ENCODE measurements around the gene DPF3. TPM values are rescaled to one million over a fixed set of nuclear protein-coding genes. Genes with fewer than 3 reads are reported as not detected.

DPF3 gene
- total and polyA plus RNA-seq, 7 experiments from 2014 or later, result 0.07 to 5.5 (median 0.57) TPM; not detected in 1

DNA sequence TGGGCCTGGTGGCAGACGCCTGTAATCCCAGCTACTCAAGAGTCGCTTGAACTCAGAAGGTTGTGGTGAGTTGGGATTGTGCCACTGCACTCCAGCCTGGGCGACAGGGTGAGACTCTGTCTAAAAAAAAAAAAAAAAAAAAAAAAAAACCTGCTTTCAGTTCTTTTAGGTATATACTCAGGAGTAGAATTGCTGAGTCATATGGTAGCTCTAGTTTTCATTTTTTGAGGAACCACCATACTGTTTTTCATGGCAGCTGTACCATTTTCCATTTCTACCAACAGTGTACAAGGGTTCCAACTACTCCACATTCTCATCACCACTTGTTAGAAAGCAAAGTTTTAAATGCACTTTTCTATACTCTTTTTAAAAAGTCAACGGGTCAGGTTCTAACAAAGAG is 119.8 kb downstream of the DPF3 start:
- CTCF ChIA-PET, result no interaction called here
- Mint-ChIP-seq H3K36me3 (peaks cover 0 to 15% (median 0%) of the 10 kb centered on the region in 5 donors), H3K9me3 (peaks cover 0 to 10% (median 3%) of the 10 kb centered on the region in 11 donors), H3K4me1 (peaks cover 0 to 10% (median 8%) of the 10 kb centered on the region in 7 donors), H3K27me3 (peaks cover 0 to 9% (median 0%) of the 10 kb centered on the region in 5 donors), H3K27ac (no peak overlapping the region), H3K4me3 (no peak overlapping the region)
- H3K36me3 ChIP-seq (ENCODE audit: control insufficient read depth in 2 of 3, insufficient read depth in 3 of 3, low read length in 3 of 3), result no peaks in the 10 kb centered on the region
- no peaks in the 10 kb centered on the region for H3K4me1 ChIP-seq (ENCODE audit: control insufficient read depth in 2 of 2, insufficient read depth in 2 of 2, low read length in 2 of 2)
- no peak for DNase-seq
- H3K27ac ChIP-seq (ENCODE audit: low read depth, low read length), result no peak overlapping the region
- intact Hi-C loops (cut with micrococcal nuclease), result no loop called here
- POLR2A ChIA-PET, result no interaction called here
- no peaks in the 10 kb centered on the region for H3K27me3 ChIP-seq (ENCODE audit: control insufficient read depth in 2 of 2, insufficient read depth in 2 of 2, low read length in 2 of 2)
- peaks cover 0 to 5% (median 0%) of the 10 kb centered on the region in 3 experiments for H3K9me3 ChIP-seq (ENCODE audit: control insufficient read depth in 2 of 3, low read length in 3 of 3)
- ATAC-seq, result no peak
- no peak overlapping the region for H3K4me3 ChIP-seq (ENCODE audit: low read length)

DNA sequence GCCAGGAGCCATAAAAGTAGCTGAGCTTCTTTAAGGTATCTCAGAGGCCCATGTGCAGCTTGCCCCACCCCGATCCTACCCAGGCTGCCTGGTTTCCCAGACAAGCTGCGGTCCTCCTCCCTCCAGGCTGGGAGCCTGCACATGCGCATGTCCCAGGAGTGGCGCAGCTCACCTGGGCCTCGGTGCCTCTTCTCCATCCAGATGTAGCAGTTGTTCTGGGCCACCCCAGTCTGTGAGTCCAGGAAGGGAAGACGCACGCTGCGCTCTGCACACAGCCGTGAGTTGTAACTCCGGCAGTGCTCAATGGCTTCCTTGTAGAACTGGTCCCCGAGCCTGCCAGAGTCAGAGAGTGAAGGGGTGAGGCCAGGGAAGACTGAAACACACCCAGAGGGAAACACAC is 122.3 kb downstream of the DPF3 start:
- Histone ChIP-seq H3K36me3 (ENCODE audit: control insufficient read depth in 2 of 3, insufficient read depth in 3 of 3, low read length in 3 of 3) (no peaks in the 10 kb centered on the region), H3K27ac (ENCODE audit: low read depth, low read length) (no peak overlapping the region), H3K4me1 (ENCODE audit: control insufficient read depth in 2 of 2, insufficient read depth in 2 of 2, low read length in 2 of 2) (no peaks in the 10 kb centered on the region), H3K4me3 (ENCODE audit: low read length) (no peak overlapping the region), H3K9me3 (ENCODE audit: control insufficient read depth in 2 of 3, low read length in 3 of 3) (peaks cover 0 to 4% (median 0%) of the 10 kb centered on the region in 3 experiments), H3K27me3 (ENCODE audit: control insufficient read depth in 2 of 2, insufficient read depth in 2 of 2, low read length in 2 of 2) (no peaks in the 10 kb centered on the region)
- ATAC-seq (no peak), DNase-seq (no peak)
- Mint-ChIP-seq H3K27me3 (peaks cover 0 to 9% (median 0%) of the 10 kb centered on the region in 5 donors), H3K4me3 (no peak overlapping the region), H3K27ac (no peak overlapping the region), H3K9me3 (peaks cover 0 to 23% (median 14%) of the 10 kb centered on the region in 11 donors), H3K4me1 (peaks cover 0 to 2% (median under 1%) of the 10 kb centered on the region in 7 donors), H3K36me3 (peaks cover 0 to 15% (median 7%) of the 10 kb centered on the region in 5 donors)
- ChIA-PET CTCF (no interaction called here), POLR2A (no interaction called here)
- intact Hi-C loops (cut with micrococcal nuclease), result no loop called here

DNA sequence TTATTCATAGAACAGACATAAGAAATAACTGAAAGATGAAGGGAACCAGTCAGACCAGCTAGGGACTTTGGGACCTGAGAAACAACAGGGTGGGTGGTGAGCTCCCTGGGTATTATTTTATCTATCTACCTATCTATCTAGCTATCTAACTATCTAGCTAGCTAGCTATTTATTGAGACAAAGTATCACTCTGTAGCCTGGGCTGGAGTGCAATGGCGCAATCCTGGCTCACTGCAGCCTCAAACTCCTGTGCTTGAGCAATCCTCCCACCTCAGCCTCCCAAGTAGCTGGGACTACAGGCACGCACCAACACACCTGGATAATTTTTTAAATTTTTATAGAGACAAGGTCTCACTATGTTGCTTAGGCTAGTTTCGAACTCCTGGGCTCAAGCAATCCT is 127.6 kb downstream of the DPF3 start:
- H3K4me1 ChIP-seq (ENCODE audit: control insufficient read depth in 2 of 2, insufficient read depth in 2 of 2, low read length in 2 of 2), result no peaks in the 10 kb centered on the region
- H3K27me3 Mint-ChIP-seq, result peaks cover 0 to 6% (median 0%) of the 10 kb centered on the region in 5 donors
- POLR2A ChIA-PET, result interaction anchor here (0.7 kb wide), 1 partner anchor 14 kb away, joined by 4 read pairs; no protein-coding TSS in a partner anchor
- H3K4me1 Mint-ChIP-seq, result no peaks in the 10 kb centered on the region
- H3K36me3 ChIP-seq (ENCODE audit: control insufficient read depth in 2 of 3, insufficient read depth in 3 of 3, low read length in 3 of 3), result no peaks in the 10 kb centered on the region
- CTCF ChIA-PET, result no interaction called here
- H3K4me3 Mint-ChIP-seq, result no peak overlapping the region
- H3K27ac Mint-ChIP-seq, result no peak overlapping the region
- peaks cover 0 to 38% (median 16%) of the 10 kb centered on the region in 11 donors for H3K9me3 Mint-ChIP-seq
- H3K27ac ChIP-seq (ENCODE audit: low read depth, low read length), result no peak overlapping the region
- H3K9me3 ChIP-seq (ENCODE audit: control insufficient read depth in 2 of 3, low read length in 3 of 3), result peaks cover 0 to 4% (median 0%) of the 10 kb centered on the region in 3 experiments
- DNase-seq (no peak), ATAC-seq (no peak)
- H3K36me3 Mint-ChIP-seq, result peaks cover 0 to 20% (median 7%) of the 10 kb centered on the region in 5 donors
- no peak overlapping the region for H3K4me3 ChIP-seq (ENCODE audit: low read length)
- intact Hi-C loops (cut with micrococcal nuclease), result no loop called here
- no peaks in the 10 kb centered on the region for H3K27me3 ChIP-seq (ENCODE audit: control insufficient read depth in 2 of 2, insufficient read depth in 2 of 2, low read length in 2 of 2)

DNA sequence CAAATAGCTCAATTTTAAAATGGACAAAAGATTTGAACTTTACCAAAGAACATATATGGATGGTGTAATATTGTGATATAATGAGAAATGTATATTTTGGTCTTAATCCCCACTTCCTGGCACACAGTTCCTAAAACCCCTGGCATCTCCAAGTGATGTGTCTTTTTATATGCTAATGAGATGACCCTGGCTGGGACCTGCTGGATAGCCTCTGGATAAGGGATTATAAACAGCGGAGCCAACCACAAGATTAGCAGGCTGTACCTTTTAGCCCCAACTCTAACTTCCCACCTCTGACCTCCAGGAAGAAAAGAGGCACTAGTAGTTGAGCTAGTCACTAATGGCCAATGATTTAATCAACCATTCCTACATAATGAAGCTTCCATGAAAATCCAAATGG is 130.0 kb downstream of the DPF3 start:
- no peak overlapping the region for H3K4me3 Mint-ChIP-seq
- CTCF ChIA-PET, result no interaction called here
- Histone ChIP-seq H3K36me3 (ENCODE audit: control insufficient read depth in 2 of 3, insufficient read depth in 3 of 3, low read length in 3 of 3) (no peaks in the 10 kb centered on the region), H3K27me3 (ENCODE audit: control insufficient read depth in 2 of 2, insufficient read depth in 2 of 2, low read length in 2 of 2) (no peaks in the 10 kb centered on the region), H3K4me3 (ENCODE audit: low read length) (no peak overlapping the region), H3K4me1 (ENCODE audit: control insufficient read depth in 2 of 2, insufficient read depth in 2 of 2, low read length in 2 of 2) (no peaks in the 10 kb centered on the region), H3K9me3 (ENCODE audit: control insufficient read depth in 2 of 3, low read length in 3 of 3) (peaks cover 0 to 11% (median 0%) of the 10 kb centered on the region in 3 experiments), H3K27ac (ENCODE audit: low read depth, low read length) (no peak overlapping the region)
- H3K27ac Mint-ChIP-seq, result no peak overlapping the region
- DNase-seq (no peak), ATAC-seq (no peak)
- H3K27me3 Mint-ChIP-seq, result peaks cover 0 to 6% (median 0%) of the 10 kb centered on the region in 5 donors
- H3K36me3 Mint-ChIP-seq, result peaks cover 5 to 26% (median 11%) of the 10 kb centered on the region in 5 donors
- intact Hi-C loops (cut with micrococcal nuclease), result no loop called here
- peaks cover 4 to 62% (median 25%) of the 10 kb centered on the region in 11 donors for H3K9me3 Mint-ChIP-seq
- H3K4me1 Mint-ChIP-seq, result no peaks in the 10 kb centered on the region
- POLR2A ChIA-PET, result no interaction called here

DNA sequence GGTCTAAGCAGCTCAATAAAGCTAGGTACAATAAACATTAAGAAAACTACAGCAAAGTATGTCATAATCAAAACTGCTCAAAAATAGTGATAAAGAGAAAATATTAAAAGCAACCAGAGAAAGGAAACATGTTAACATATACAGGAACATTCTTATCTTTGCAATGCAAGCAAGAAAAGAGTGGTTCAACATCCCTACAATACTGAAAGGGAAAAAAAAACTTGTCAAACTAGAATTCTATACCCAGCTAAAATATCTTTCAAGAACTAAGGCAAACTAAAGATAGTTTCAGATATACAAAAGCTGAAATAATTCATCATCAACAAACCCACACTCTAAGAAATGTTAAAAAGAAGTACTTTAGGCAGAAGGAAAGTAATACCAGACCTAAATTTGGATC is 134.2 kb downstream of the DPF3 start:
- no peak overlapping the region for H3K4me3 Mint-ChIP-seq
- no peak overlapping the region for H3K27ac Mint-ChIP-seq
- no peak overlapping the region for H3K4me3 ChIP-seq (ENCODE audit: low read length)
- H3K9me3 ChIP-seq (ENCODE audit: control insufficient read depth in 2 of 3, low read length in 3 of 3), result peaks cover 0 to 16% (median 0%) of the 10 kb centered on the region in 3 experiments
- no peak for ATAC-seq
- H3K27ac ChIP-seq (ENCODE audit: low read depth, low read length), result no peak overlapping the region
- peaks cover 0 to 25% (median 10%) of the 10 kb centered on the region in 5 donors for H3K36me3 Mint-ChIP-seq
- H3K27me3 ChIP-seq (ENCODE audit: control insufficient read depth in 2 of 2, insufficient read depth in 2 of 2, low read length in 2 of 2), result no peaks in the 10 kb centered on the region
- ChIA-PET CTCF (no interaction called here), POLR2A (no interaction called here)
- no peak for DNase-seq
- intact Hi-C loops (cut with micrococcal nuclease), result no loop called here
- H3K9me3 Mint-ChIP-seq, result peaks cover 10 to 65% (median 25%) of the 10 kb centered on the region in 11 donors
- no peaks in the 10 kb centered on the region for H3K36me3 ChIP-seq (ENCODE audit: control insufficient read depth in 2 of 3, insufficient read depth in 3 of 3, low read length in 3 of 3)
- no peaks in the 10 kb centered on the region for H3K4me1 ChIP-seq (ENCODE audit: control insufficient read depth in 2 of 2, insufficient read depth in 2 of 2, low read length in 2 of 2)
- H3K4me1 Mint-ChIP-seq, result no peaks in the 10 kb centered on the region
- H3K27me3 Mint-ChIP-seq, result peaks cover 6 to 12% (median 9%) of the 10 kb centered on the region in 5 donors

DNA sequence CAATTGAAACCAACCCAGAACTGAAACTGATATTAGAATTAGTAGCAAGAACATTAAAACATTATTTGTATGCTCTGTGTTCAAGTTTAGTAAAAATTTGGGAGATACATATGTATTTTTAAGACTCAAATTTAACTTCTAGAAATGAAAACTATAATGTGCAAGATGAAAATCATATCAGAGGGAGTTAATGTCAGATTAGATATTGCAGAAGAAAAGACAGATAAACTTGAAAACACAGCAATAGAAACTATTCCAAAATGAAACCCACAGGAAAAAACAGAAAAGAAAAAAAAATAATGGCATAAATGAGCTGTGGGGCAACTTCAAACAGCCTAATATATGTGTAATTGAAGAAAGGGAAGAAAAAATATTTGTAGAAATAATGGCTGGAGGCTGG is 134.9 kb downstream of the DPF3 start:
- H3K36me3 Mint-ChIP-seq, result peaks cover 0 to 22% (median 10%) of the 10 kb centered on the region in 5 donors

DNA sequence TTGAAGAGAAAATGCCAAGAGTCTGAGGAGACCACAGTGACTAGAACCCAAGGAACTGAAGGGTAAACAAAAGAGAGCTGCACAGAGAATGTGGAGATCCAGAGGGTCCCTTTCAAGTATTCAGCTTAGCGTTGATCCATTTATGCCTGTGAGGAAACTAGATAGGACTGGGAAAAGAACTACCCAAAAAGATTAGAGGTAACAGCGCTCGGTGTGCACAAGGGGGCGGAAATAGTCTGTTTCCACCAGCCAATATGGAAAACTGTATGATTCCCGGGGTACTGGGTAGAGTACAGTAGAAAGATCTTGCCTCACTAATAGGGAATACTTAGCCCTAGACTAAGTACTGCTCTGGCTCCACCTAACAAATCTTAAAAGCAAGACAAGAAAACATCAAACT is 135.5 kb downstream of the DPF3 start:
- peaks cover 6 to 12% (median 9%) of the 10 kb centered on the region in 5 donors for H3K27me3 Mint-ChIP-seq
- DNase-seq (no peak), ATAC-seq (no peak)
- ChIA-PET POLR2A (no interaction called here), CTCF (no interaction called here)
- no peak overlapping the region for H3K4me3 ChIP-seq (ENCODE audit: low read length)
- intact Hi-C loops (cut with micrococcal nuclease), result no loop called here
- H3K27me3 ChIP-seq (ENCODE audit: control insufficient read depth in 2 of 2, insufficient read depth in 2 of 2, low read length in 2 of 2), result no peaks in the 10 kb centered on the region
- H3K36me3 Mint-ChIP-seq, result peaks cover 0 to 21% (median 10%) of the 10 kb centered on the region in 5 donors
- no peaks in the 10 kb centered on the region for H3K4me1 Mint-ChIP-seq
- H3K27ac ChIP-seq (ENCODE audit: low read depth, low read length), result no peak overlapping the region
- H3K9me3 ChIP-seq (ENCODE audit: control insufficient read depth in 2 of 3, low read length in 3 of 3), result peaks cover 0 to 16% (median 0%) of the 10 kb centered on the region in 3 experiments
- peaks cover 10 to 65% (median 25%) of the 10 kb centered on the region in 11 donors for H3K9me3 Mint-ChIP-seq
- H3K4me1 ChIP-seq (ENCODE audit: control insufficient read depth in 2 of 2, insufficient read depth in 2 of 2, low read length in 2 of 2), result no peaks in the 10 kb centered on the region
- H3K4me3 Mint-ChIP-seq, result no peak overlapping the region
- H3K36me3 ChIP-seq (ENCODE audit: control insufficient read depth in 2 of 3, insufficient read depth in 3 of 3, low read length in 3 of 3), result no peaks in the 10 kb centered on the region
- no peak overlapping the region for H3K27ac Mint-ChIP-seq

More for the DNA sequence above, 134.9 kb downstream of the DPF3 start:
- Mint-ChIP-seq H3K4me1 (no peaks in the 10 kb centered on the region), H3K9me3 (peaks cover 10 to 65% (median 25%) of the 10 kb centered on the region in 11 donors), H3K4me3 (no peak overlapping the region), H3K27ac (no peak overlapping the region), H3K27me3 (peaks cover 6 to 12% (median 9%) of the 10 kb centered on the region in 5 donors)
- no peaks in the 10 kb centered on the region for H3K4me1 ChIP-seq (ENCODE audit: control insufficient read depth in 2 of 2, insufficient read depth in 2 of 2, low read length in 2 of 2)
- no peak overlapping the region for H3K4me3 ChIP-seq (ENCODE audit: low read length)
- H3K36me3 ChIP-seq (ENCODE audit: control insufficient read depth in 2 of 3, insufficient read depth in 3 of 3, low read length in 3 of 3), result no peaks in the 10 kb centered on the region
- H3K27me3 ChIP-seq (ENCODE audit: control insufficient read depth in 2 of 2, insufficient read depth in 2 of 2, low read length in 2 of 2), result no peaks in the 10 kb centered on the region
- peaks cover 0 to 16% (median 0%) of the 10 kb centered on the region in 3 experiments for H3K9me3 ChIP-seq (ENCODE audit: control insufficient read depth in 2 of 3, low read length in 3 of 3)
- no peak for DNase-seq
- intact Hi-C loops (cut with micrococcal nuclease), result no loop called here
- POLR2A ChIA-PET, result no interaction called here
- ATAC-seq, result no peak
- H3K27ac ChIP-seq (ENCODE audit: low read depth, low read length), result no peak overlapping the region
- CTCF ChIA-PET, result no interaction called here

Measured in naive thymus-derived CD4-positive, alpha-beta T cell (primary cell).